GM19463 (cell line): ENCODE measurements around the gene NEU2.
"Not testable (repeated sequence)": the region's sequence is repeated elsewhere in the genome, so short reads cannot be mapped to it uniquely, and the experiment has no call there.

Experiments used
- ATAC-seq: cut with Tn5 transposase; IDR thresholded peaks from one replicate; pipeline ENCODE4 v1.9.1; 2021; ENCODE audit warnings: mild to moderate bottlenecking, moderate library complexity; ENCODE audit not compliant: unreplicated experiment

Gene NEU2

GRCh38 chr2:233033672-233034071, 1.2 kb downstream of the NEU2 start:
- no peak for ATAC-seq

GRCh38 chr2:233034091-233034882, 1.8 kb downstream of the NEU2 start:
- ATAC-seq, result no peak

- no peak for ATAC-seq
Observed at GRCh38 chr2:233035426-233036161, 3.1 kb downstream of the NEU2 start.

- no peak for ATAC-seq
Observed at GRCh38 chr2:233036162-233036838, 3.8 kb downstream of the NEU2 start.

GRCh38 chr2:233037078-233037477, 4.6 kb downstream of the NEU2 start:
- ATAC-seq, result no peak

GRCh38 chr2:233039212-233039845, 6.9 kb downstream of the NEU2 start:
- ATAC-seq, result no peak

GRCh38 chr2:233039846-233040530, 7.5 kb downstream of the NEU2 start:
- ATAC-seq, result no peak

- no peak for ATAC-seq
Observed at GRCh38 chr2:233040571-233040970, 8.1 kb downstream of the NEU2 start.

- ATAC-seq, result no peak
Observed at GRCh38 chr2:233041722-233042323, 9.4 kb downstream of the NEU2 start.

GRCh38 chr2:233042549-233042948, 10.1 kb downstream of the NEU2 start:
- ATAC-seq, result no peak

- ATAC-seq, result no peak
Observed at GRCh38 chr2:233044974-233045605, 12.6 kb downstream of the NEU2 start.

- ATAC-seq, result no peak
Observed at GRCh38 chr2:233047206-233047605, 14.7 kb downstream of the NEU2 start.

- ATAC-seq, result no peak
Observed at GRCh38 chr2:233047667-233048066, 15.2 kb downstream of the NEU2 start.

GRCh38 chr2:233048569-233049193, 16.2 kb downstream of the NEU2 start:
- ATAC-seq, result no peak

- ATAC-seq, result no peak
Observed at GRCh38 chr2:233049194-233049761, 16.8 kb downstream of the NEU2 start.

- no peak for ATAC-seq
Observed at GRCh38 chr2:233051241-233052149, 19.0 kb downstream of the NEU2 start.

GRCh38 chr2:233052517-233052916, 20.0 kb downstream of the NEU2 start:
- ATAC-seq, result not testable (repeated sequence)
